ENCODE results near the gene HDAC1.

GRCh38 chr1:32274646-32275340 lies 17.1 kb upstream of the HDAC1 start:
- no peak for TF ChIP-seq MEF2B (IDR thresholded peaks at IDR 0.05; ENCODE audit: partially characterized antibody, poor library complexity, severe bottlenecking)
- no peak for TF ChIP-seq RAD51 (IDR thresholded peaks at IDR 0.05)
- no peak for TF ChIP-seq HSF1 (IDR thresholded peaks at IDR 0.05; ENCODE audit: low read depth, low read length)

Measured in GM12878 (cell line).